MG63 (cell line): ENCODE measurements around the gene KDM5A. TPM values are rescaled to one million over a fixed set of nuclear protein-coding genes. Genes with fewer than 3 reads are reported as not detected.
A peak's percentile ranks its signal among the peaks of the same experiment; 100 is the strongest.
"Not testable (repeated sequence)": the region's sequence is repeated elsewhere in the genome, so short reads cannot be mapped to it uniquely, and the experiment has no call there.

ENCODE experiments used
- DNase-seq: peaks from one replicate; pipeline ENCODE4 v3.0.0-alpha.2; 2020
- H3K27me3 ChIP-seq: fragments of 250-450 bp; sonication (Bioruptor Pico); 2 replicates; pipeline ENCODE4 v1.5.1; 2020; ENCODE audit warnings: mild to moderate bottlenecking, moderate library complexity
- H3K36me3 ChIP-seq: fragments of 250-450 bp; sonication (Bioruptor Pico); 2 replicates; pipeline ENCODE4 v1.5.1; 2020; ENCODE audit warnings: mild to moderate bottlenecking, moderate library complexity
- H3K4me3 ChIP-seq: fragments of 250-450 bp; sonication (Bioruptor Pico); 2 replicates; pipeline ENCODE4 v1.5.1; 2020; ENCODE audit warnings: mild to moderate bottlenecking, moderate library complexity
- H3K9me3 ChIP-seq: fragments of 250-450 bp; sonication (Bioruptor Pico); 2 replicates; pipeline ENCODE4 v1.5.1; 2020; ENCODE audit warnings: mild to moderate bottlenecking, moderate library complexity
- total RNA-seq: library from RNA; depleted of rRNA; stranded (reverse); fragments of >200 nt; shearing (Covaris generic); gene quantifications from 2 replicates; pipeline ENCODE4 v1.2.3, GENCODE V29; 2014; ENCODE audit warnings: low replicate concordance; rRNA removed

Gene KDM5A
- total RNA-seq = 28.1 and 31.4 TPM in 2 replicates

GRCh38 chr12:389142-390096 lies at the start of gene KDM5A:
Gene KDM5A, minus strand, starts transcription at chr12:389320. Its CDS starts 229 bp downstream, at chr12:389091.
- Histone ChIP-seq H3K27me3 (no peaks in the 10 kb centered on the region), H3K36me3 (peaks cover 15% of the 10 kb centered on the region), H3K9me3 (no peaks in the 10 kb centered on the region), H3K4me3 (peak within 1 kb of the TSS; percentile 92)
- peak; percentile 91 for DNase-seq

GRCh38 chr12:435737-436136 lies 46.6 kb upstream of the KDM5A start:
- H3K36me3 ChIP-seq = peaks cover 40% of the 10 kb centered on the region
- H3K9me3 ChIP-seq, H3K4me3 ChIP-seq, DNase-seq, H3K27me3 ChIP-seq: not testable (repeated sequence)

GRCh38 chr12:422526-422925 lies 33.4 kb upstream of the KDM5A start:
- no peak overlapping the region for H3K4me3 ChIP-seq
- no peaks in the 10 kb centered on the region for H3K9me3 ChIP-seq
- DNase-seq = no peak
- peaks cover 24% of the 10 kb centered on the region for H3K36me3 ChIP-seq
- H3K27me3 ChIP-seq = no peaks in the 10 kb centered on the region

GRCh38 chr12:418432-418831 lies 29.3 kb upstream of the KDM5A start:
- no peak for DNase-seq

GRCh38 chr12:414859-415258 lies 25.7 kb upstream of the KDM5A start:
- no peak overlapping the region for H3K4me3 ChIP-seq
- peaks cover 44% of the 10 kb centered on the region for H3K36me3 ChIP-seq
- no peaks in the 10 kb centered on the region for H3K9me3 ChIP-seq
- no peaks in the 10 kb centered on the region for H3K27me3 ChIP-seq
- no peak for DNase-seq

More at GRCh38 chr12:418432-418831, 29.3 kb upstream of the KDM5A start:
- H3K9me3 ChIP-seq = no peaks in the 10 kb centered on the region
- peaks cover 41% of the 10 kb centered on the region for H3K36me3 ChIP-seq
- H3K4me3 ChIP-seq = no peak overlapping the region
- H3K27me3 ChIP-seq = no peaks in the 10 kb centered on the region

- Histone ChIP-seq H3K4me3 (peak overlapping the region; percentile 92), H3K9me3 (no peaks in the 10 kb centered on the region), H3K27me3 (no peaks in the 10 kb centered on the region), H3K36me3 (peaks cover under 1% of the 10 kb centered on the region; the same call in 1 of the 2 replicates)
- peak; percentile 29 for DNase-seq
Measured at GRCh38 chr12:402029-402389, 12.9 kb upstream of the KDM5A start.

- Histone ChIP-seq H3K4me3 (peak within 1 kb of the TSS; percentile 92), H3K27me3 (no peaks in the 10 kb centered on the region), H3K9me3 (no peaks in the 10 kb centered on the region), H3K36me3 (no peaks in the 10 kb centered on the region)
- DNase-seq = peak; percentile 88
Measured at GRCh38 chr12:401235-402028, 12.3 kb upstream of the KDM5A start, which contains the start of gene CCDC77. Gene CCDC77, plus strand, starts transcription at chr12:401644. Its CDS starts 7,740 bp downstream, at chr12:409384.

- no peak for DNase-seq
- Histone ChIP-seq H3K4me3 (peak overlapping the region; percentile 92), H3K9me3 (no peaks in the 10 kb centered on the region), H3K27me3 (no peaks in the 10 kb centered on the region), H3K36me3 (no peaks in the 10 kb centered on the region)
Measured at GRCh38 chr12:400828-401227, 11.7 kb upstream of the KDM5A start.

- H3K36me3 ChIP-seq = peaks cover 23% of the 10 kb centered on the region
- DNase-seq = peak; percentile 35
- peak overlapping the region; percentile 92 for H3K4me3 ChIP-seq
- no peaks in the 10 kb centered on the region for H3K9me3 ChIP-seq
- no peaks in the 10 kb centered on the region for H3K27me3 ChIP-seq
Measured at GRCh38 chr12:388541-389141, 479 bp downstream of the KDM5A start.

- no peak for DNase-seq
- H3K36me3 ChIP-seq = peaks cover 29% of the 10 kb centered on the region
- no peaks in the 10 kb centered on the region for H3K27me3 ChIP-seq
- H3K9me3 ChIP-seq = no peaks in the 10 kb centered on the region
- H3K4me3 ChIP-seq = peak overlapping the region; percentile 92
Measured at GRCh38 chr12:388012-388411, 1.1 kb downstream of the KDM5A start.

- Histone ChIP-seq H3K4me3 (peak overlapping the region; percentile 92), H3K27me3 (no peaks in the 10 kb centered on the region), H3K9me3 (no peaks in the 10 kb centered on the region), H3K36me3 (peaks cover 41% of the 10 kb centered on the region)
- DNase-seq = no peak
Measured at GRCh38 chr12:386651-387050, 2.5 kb downstream of the KDM5A start.

GRCh38 chr12:370739-371485 lies 18.2 kb downstream of the KDM5A start:
- peaks cover 14% of the 10 kb centered on the region for H3K9me3 ChIP-seq
- not testable (repeated sequence) for H3K27me3 ChIP-seq, DNase-seq, H3K4me3 ChIP-seq
- peaks cover 76% of the 10 kb centered on the region for H3K36me3 ChIP-seq

GRCh38 chr12:367972-368371 lies 21.1 kb downstream of the KDM5A start:
- Histone ChIP-seq H3K36me3 (peaks cover 78% of the 10 kb centered on the region), H3K27me3 (no peaks in the 10 kb centered on the region), H3K9me3 (peaks cover 4% of the 10 kb centered on the region), H3K4me3 (no peak overlapping the region)
- no peak for DNase-seq

- H3K9me3 ChIP-seq = peaks cover 4% of the 10 kb centered on the region
- no peaks in the 10 kb centered on the region for H3K27me3 ChIP-seq
- no peak for DNase-seq
- H3K4me3 ChIP-seq = no peak overlapping the region
- peaks cover 82% of the 10 kb centered on the region for H3K36me3 ChIP-seq
Measured at GRCh38 chr12:366820-367219, 22.3 kb downstream of the KDM5A start.

- Histone ChIP-seq H3K9me3 (peaks cover 5% of the 10 kb centered on the region), H3K27me3 (no peaks in the 10 kb centered on the region), H3K4me3 (no peak overlapping the region), H3K36me3 (peaks cover 84% of the 10 kb centered on the region)
- DNase-seq = no peak
Measured at GRCh38 chr12:359091-359490, 30.0 kb downstream of the KDM5A start.
